HepG2 (cell line): ENCODE results near the gene TMEM198. TPM values are rescaled to one million over a fixed set of nuclear protein-coding genes. Genes with fewer than 3 reads are reported as not detected.

Experiments
- BCL6 ChIP-seq: IDR thresholded peaks from 2 replicates; pipeline ENCODE4 v1.6.1; 2016; ENCODE audit warnings: missing genetic modification reagents, missing compliant biosample characterization
- KDM6A ChIP-seq: IDR thresholded peaks from 2 replicates; pipeline ENCODE4 v1.6.1; 2016; ENCODE audit warnings: low read depth
- NR2F2 ChIP-seq: IDR thresholded peaks from 2 replicates; pipeline ENCODE4 v1.6.1; 2012; ENCODE audit warnings: low read depth, inconsistent platforms, borderline replicate concordance
- RELA ChIP-seq: sonication (generic); formaldehyde crosslinking; IDR thresholded peaks from 2 replicates; pipeline ENCODE4 v1.4.0; 2020; ENCODE audit warnings: missing genetic modification reagents
- SRY ChIP-seq: sonication (generic); formaldehyde crosslinking; IDR thresholded peaks from 2 replicates; pipeline ENCODE4 v1.8.0; 2022; ENCODE audit warnings: mild to moderate bottlenecking, missing genetic modification reagents
- TARDBP ChIP-seq: sonication (generic); formaldehyde crosslinking; IDR thresholded peaks from 2 replicates; pipeline ENCODE4 v1.8.0; 2022; ENCODE audit warnings: mild to moderate bottlenecking, missing genetic modification reagents
- U2AF1 ChIP-seq: fragments of 200-400 bp; formaldehyde crosslinking; optimal IDR thresholded peaks from 2 replicates; pipeline ENCODE3; 2017; ENCODE audit warnings: mild to moderate bottlenecking, low read depth, low read length
- XRCC5 ChIP-seq: fragments of 200-400 bp; formaldehyde crosslinking; optimal IDR thresholded peaks from 2 replicates; pipeline ENCODE3; 2017; ENCODE audit warnings: mild to moderate bottlenecking, low read length
- ZBTB21 ChIP-seq: sonication (generic); formaldehyde crosslinking; IDR thresholded peaks from 2 replicates; pipeline ENCODE4 v1.4.0; 2020; ENCODE audit warnings: missing genetic modification reagents
- ZFP90 ChIP-seq: sonication (generic); formaldehyde crosslinking; IDR thresholded peaks from 2 replicates; pipeline ENCODE4 v1.8.0; 2022; ENCODE audit warnings: missing genetic modification reagents, mild to moderate bottlenecking, inconsistent platforms, borderline replicate concordance
- ZMYM3 ChIP-seq: sonication (generic); formaldehyde crosslinking; IDR thresholded peaks from 2 replicates; pipeline ENCODE4 v1.5.1; 2020; ENCODE audit warnings: mild to moderate bottlenecking, missing genetic modification reagents
- ZNF207 ChIP-seq: fragments of 450-650 bp; IDR thresholded peaks from 2 replicates; pipeline ENCODE4 v1.6.1; 2016; ENCODE audit warnings: antibody characterized with exemption, borderline replicate concordance
- ZNF24 ChIP-seq: fragments of 450-650 bp; IDR thresholded peaks from 2 replicates; pipeline ENCODE4 v1.6.1; 2017; ENCODE audit warnings: antibody characterized with exemption, mild to moderate bottlenecking
- ZNF253 ChIP-seq: sonication (generic); formaldehyde crosslinking; IDR thresholded peaks from 2 replicates; pipeline ENCODE4 v1.8.0; 2022; ENCODE audit warnings: mild to moderate bottlenecking, missing genetic modification reagents, borderline replicate concordance
- ZNF572 ChIP-seq: sonication (generic); formaldehyde crosslinking; IDR thresholded peaks from 2 replicates; pipeline ENCODE4 v1.5.1; 2020; ENCODE audit warnings: mild to moderate bottlenecking, missing genetic modification reagents
- ZNF724P ChIP-seq: sonication (generic); formaldehyde crosslinking; IDR thresholded peaks from 2 replicates; pipeline ENCODE4 v1.8.0; 2022; ENCODE audit warnings: missing genetic modification reagents, borderline replicate concordance
- ZNF776 ChIP-seq: sonication (generic); formaldehyde crosslinking; IDR thresholded peaks from 2 replicates; pipeline ENCODE4 v1.4.0; 2020; ENCODE audit warnings: mild to moderate bottlenecking, missing genetic modification reagents
- ZNF841 ChIP-seq: sonication (generic); formaldehyde crosslinking; IDR thresholded peaks from 2 replicates; pipeline ENCODE4 v1.8.1; 2023; ENCODE audit warnings: missing genetic modification reagents, borderline replicate concordance
- ZNF891 ChIP-seq: sonication (generic); formaldehyde crosslinking; IDR thresholded peaks from 2 replicates; pipeline ENCODE4 v1.5.0; 2020; ENCODE audit warnings: mild to moderate bottlenecking, missing genetic modification reagents
- polyA plus RNA-seq, 8 experiments: library from polyadenylated mRNA; depleted of rRNA in 3 of 8; stranded (reverse) in 7 of 8; unstranded in 1 of 8; fragments of >200 nt; fragmentation: Illumina TruSeq in 4 of 8; extraction: Trizol in 4 of 8; gene quantifications; 2 replicates each; pipeline versions ENCODE4 v1.2.1 to v1.2.3, GENCODE V29; 2011 to 2016; ENCODE audit warnings: low read depth in 4 of 8, missing spikeins in 1 of 8, mixed read lengths in 1 of 8; ENCODE audit not compliant: insufficient read depth in 1 of 8
- total RNA-seq, 5 experiments: library from RNA; depleted of rRNA; stranded (reverse); fragments of >200 nt; fragmentation: Illumina TruSeq; extraction: Trizol; gene quantifications; 2 replicates each; pipeline ENCODE4 v1.2.3, GENCODE V29; 2016; ENCODE audit warnings: low read depth in 1 of 5
- TF ChIP-seq, protein P1 (sequence below): IDR thresholded peaks from 2 replicates; pipeline ENCODE4 v1.6.1; 2016; ENCODE audit warnings: control low read depth
- TF ChIP-seq, protein P2 (sequence below): sonication (generic); formaldehyde crosslinking; IDR thresholded peaks from 2 replicates; pipeline ENCODE4 v1.4.0; 2020; ENCODE audit warnings: missing genetic modification reagents
- TF ChIP-seq, protein P3 (sequence below): sonication (generic); formaldehyde crosslinking; conservative IDR thresholded peaks from 2 replicates; pipeline ENCODE4 v1.4.0; 2020; ENCODE audit warnings: missing genetic modification reagents
- TF ChIP-seq, protein P4 (sequence below): sonication (generic); formaldehyde crosslinking; IDR thresholded peaks from 2 replicates; pipeline ENCODE4 v1.4.0; 2020; ENCODE audit warnings: missing genetic modification reagents

The TMEM198 gene
- total and polyA plus RNA-seq, 2 of the 13 experiments (the other 11 are each of a cell fraction or from before 2014, with no cell fraction given): 17.3 to 23.5 TPM

DNA sequence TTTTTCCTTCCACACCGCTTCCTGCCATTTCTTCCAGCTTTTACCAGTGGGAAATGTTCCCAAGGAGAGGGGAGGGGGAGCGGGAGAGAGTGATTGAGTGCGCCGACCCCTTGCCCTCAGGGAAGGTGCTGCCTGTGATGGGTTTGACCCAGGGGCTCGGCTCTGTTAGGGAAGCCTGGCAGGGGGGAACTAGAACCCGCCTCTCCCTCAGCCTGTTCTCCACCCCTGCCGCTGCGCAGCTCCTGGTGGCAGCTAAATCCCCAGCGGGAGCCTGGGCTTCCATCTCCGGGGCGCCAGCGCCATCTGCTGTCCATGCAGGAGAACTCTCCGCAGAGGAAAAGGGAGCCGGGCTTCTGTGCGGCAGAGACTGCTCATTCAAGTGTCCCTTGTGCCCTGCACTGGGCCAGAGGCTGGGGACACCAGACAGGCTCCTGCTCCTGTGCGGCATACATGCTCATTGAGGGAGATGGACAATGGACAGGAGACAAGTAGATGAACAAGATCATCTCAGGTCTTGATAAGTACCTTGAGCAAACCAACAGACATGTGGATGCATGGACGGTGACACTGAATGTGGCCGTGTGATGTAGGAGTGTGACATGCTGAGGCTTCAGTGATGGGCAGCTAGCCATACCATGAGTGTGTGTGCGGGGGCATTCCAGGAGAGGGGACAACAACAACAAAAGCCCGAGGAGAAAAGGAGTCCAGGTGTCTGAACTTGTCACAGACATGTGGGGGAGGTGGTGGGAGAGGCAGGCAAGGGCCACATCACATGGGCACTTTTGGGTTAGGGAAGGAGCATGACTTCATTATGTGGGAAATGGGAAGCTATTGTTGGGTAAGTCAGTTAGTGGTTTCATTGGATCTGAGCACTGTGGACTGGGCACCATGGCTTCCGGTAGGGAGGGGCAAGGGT lies 13.5 kb upstream of the TMEM198 start (continued):
- TF ChIP-seq ZNF572 (CRISPR knock-in tag): peak; percentile 59; the same call in 1 of the 2 replicates
- TF ChIP-seq, protein P1, sequence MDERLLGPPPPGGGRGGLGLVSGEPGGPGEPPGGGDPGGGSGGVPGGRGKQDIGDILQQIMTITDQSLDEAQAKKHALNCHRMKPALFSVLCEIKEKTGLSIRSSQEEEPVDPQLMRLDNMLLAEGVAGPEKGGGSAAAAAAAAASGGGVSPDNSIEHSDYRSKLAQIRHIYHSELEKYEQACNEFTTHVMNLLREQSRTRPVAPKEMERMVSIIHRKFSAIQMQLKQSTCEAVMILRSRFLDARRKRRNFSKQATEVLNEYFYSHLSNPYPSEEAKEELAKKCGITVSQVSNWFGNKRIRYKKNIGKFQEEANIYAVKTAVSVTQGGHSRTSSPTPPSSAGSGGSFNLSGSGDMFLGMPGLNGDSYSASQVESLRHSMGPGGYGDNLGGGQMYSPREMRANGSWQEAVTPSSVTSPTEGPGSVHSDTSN (CRISPR knock-in tag): no peak
- TF ChIP-seq NR2F2: no peak
- no peak for TF ChIP-seq ZNF253
- no peak for TF ChIP-seq ZBTB21 (CRISPR knock-in tag)
- TF ChIP-seq RELA (CRISPR knock-in tag): peak; percentile 63; the same call in 1 of the 2 replicates
- TF ChIP-seq, protein P2, sequence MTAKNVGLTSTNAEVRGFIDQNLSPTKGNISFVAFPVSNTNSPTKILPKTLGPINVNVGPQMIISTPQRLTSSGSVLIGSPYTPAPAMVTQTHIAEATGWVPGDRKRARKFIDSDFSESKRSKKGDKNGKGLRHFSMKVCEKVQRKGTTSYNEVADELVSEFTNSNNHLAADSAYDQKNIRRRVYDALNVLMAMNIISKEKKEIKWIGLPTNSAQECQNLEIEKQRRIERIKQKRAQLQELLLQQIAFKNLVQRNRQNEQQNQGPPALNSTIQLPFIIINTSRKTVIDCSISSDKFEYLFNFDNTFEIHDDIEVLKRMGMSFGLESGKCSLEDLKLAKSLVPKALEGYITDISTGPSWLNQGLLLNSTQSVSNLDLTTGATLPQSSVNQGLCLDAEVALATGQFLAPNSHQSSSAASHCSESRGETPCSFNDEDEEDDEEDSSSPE (CRISPR knock-in tag): 0 out of 2 replicates have a peak, but pooled peaks have one; percentile 40
- no peak for TF ChIP-seq ZNF841
- no peak for TF ChIP-seq ZNF24
- no peak for TF ChIP-seq KDM6A (CRISPR knock-in tag)
- TF ChIP-seq BCL6 (CRISPR knock-in tag): peak; percentile 36; the same call in 1 of the 2 replicates
- no peak for TF ChIP-seq ZNF776
- TF ChIP-seq ZNF724P (CRISPR knock-in tag): no peak
- TF ChIP-seq TARDBP (CRISPR knock-in tag): peak; percentile 80; the same call in 1 of the 2 replicates
- TF ChIP-seq, protein P3, sequence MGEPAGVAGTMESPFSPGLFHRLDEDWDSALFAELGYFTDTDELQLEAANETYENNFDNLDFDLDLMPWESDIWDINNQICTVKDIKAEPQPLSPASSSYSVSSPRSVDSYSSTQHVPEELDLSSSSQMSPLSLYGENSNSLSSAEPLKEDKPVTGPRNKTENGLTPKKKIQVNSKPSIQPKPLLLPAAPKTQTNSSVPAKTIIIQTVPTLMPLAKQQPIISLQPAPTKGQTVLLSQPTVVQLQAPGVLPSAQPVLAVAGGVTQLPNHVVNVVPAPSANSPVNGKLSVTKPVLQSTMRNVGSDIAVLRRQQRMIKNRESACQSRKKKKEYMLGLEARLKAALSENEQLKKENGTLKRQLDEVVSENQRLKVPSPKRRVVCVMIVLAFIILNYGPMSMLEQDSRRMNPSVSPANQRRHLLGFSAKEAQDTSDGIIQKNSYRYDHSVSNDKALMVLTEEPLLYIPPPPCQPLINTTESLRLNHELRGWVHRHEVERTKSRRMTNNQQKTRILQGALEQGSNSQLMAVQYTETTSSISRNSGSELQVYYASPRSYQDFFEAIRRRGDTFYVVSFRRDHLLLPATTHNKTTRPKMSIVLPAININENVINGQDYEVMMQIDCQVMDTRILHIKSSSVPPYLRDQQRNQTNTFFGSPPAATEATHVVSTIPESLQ (CRISPR knock-in tag): no peak
- TF ChIP-seq ZNF207: no peak
- no peak for TF ChIP-seq SRY (CRISPR knock-in tag)
- TF ChIP-seq ZNF891 (CRISPR knock-in tag): peak; percentile 63; the same call in 1 of the 2 replicates
- TF ChIP-seq ZFP90: no peak
- peak; percentile 89 for TF ChIP-seq XRCC5
- TF ChIP-seq, protein P4, sequence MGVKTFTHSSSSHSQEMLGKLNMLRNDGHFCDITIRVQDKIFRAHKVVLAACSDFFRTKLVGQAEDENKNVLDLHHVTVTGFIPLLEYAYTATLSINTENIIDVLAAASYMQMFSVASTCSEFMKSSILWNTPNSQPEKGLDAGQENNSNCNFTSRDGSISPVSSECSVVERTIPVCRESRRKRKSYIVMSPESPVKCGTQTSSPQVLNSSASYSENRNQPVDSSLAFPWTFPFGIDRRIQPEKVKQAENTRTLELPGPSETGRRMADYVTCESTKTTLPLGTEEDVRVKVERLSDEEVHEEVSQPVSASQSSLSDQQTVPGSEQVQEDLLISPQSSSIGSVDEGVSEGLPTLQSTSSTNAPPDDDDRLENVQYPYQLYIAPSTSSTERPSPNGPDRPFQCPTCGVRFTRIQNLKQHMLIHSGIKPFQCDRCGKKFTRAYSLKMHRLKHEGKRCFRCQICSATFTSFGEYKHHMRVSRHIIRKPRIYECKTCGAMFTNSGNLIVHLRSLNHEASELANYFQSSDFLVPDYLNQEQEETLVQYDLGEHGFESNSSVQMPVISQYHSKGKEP (CRISPR knock-in tag): no peak
- TF ChIP-seq U2AF1: no peak
- no peak for TF ChIP-seq ZMYM3
